ENCODE measurements around the gene SLC14A1. TPM values are rescaled to one million over a fixed set of nuclear protein-coding genes. Genes with fewer than 3 reads are reported as not detected.
"Not testable (repeated sequence)": the region's sequence is repeated elsewhere in the genome, so short reads cannot be mapped to it uniquely, and the experiment has no call there.

The SLC14A1 gene
- polyA plus RNA-seq, 4 donors = 3.4 to 6.8 (median 4.4) TPM

DNA sequence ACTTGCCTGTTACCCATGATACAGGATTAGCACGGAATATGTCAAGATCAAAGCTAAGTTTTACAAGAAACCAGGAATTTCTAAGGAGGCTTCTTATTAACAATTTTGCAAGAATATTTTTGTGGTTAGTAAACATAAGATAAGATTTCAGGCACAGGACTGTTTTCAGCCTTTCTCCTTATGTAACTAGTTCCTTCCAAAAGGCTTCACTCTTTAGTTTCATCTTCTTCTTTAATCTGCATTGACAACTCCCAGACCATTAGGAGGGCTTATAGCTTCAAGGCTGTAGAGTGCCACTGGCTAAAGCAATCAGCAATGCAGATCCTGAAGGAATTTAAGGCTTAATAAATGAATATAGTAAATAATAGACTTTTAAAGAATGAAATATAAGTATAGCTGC is 29.3 kb downstream of the SLC14A1 start:
- DNase-seq (ENCODE audit: low read depth in 4 of 4, low spot score in 2 of 4) = no peak

DNA sequence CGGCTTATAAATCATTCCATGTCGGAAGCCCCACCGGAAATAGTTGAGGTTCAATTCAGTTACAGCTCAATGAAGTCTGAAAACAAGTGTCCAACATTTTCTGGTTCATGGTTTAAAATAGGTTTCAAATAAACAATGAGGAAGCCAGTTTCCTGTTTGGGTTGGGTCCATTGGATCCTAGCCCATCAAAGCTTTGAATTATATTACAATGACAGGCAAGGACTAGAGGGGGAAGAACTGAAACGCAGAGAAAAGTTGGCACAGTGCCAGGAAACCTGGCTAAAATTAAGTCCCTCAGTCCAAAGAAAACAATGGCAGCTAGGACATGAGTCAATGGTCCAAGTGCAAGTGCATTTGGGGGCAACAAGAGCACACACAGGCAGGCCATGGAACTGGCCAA is 32.0 kb downstream of the SLC14A1 start:
- DNase-seq (ENCODE audit: low read depth in 4 of 4, low spot score in 2 of 4) = peak in 1 of 4 donors; percentile 38

DNA sequence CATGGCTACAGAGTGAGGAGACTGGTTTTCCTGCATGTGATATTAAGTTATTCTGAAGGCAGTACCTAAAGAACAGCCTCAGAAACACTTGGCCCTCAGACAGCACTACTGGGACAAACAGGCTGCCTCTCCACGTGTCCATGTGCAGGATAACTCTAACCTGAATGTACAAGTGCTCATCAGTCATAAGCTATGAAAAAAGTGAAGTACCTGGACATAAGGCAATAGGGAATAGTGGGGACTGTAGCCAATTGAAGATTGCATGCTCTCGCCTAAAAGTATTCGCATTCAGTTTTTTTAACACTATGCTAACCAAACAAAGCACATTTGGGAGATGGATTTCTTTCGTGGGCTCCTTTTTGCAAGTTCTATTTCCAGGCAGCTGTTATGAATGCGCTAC is 33.0 kb downstream of the SLC14A1 start:
- no peak for DNase-seq (ENCODE audit: low read depth in 4 of 4, low spot score in 2 of 4)

DNA sequence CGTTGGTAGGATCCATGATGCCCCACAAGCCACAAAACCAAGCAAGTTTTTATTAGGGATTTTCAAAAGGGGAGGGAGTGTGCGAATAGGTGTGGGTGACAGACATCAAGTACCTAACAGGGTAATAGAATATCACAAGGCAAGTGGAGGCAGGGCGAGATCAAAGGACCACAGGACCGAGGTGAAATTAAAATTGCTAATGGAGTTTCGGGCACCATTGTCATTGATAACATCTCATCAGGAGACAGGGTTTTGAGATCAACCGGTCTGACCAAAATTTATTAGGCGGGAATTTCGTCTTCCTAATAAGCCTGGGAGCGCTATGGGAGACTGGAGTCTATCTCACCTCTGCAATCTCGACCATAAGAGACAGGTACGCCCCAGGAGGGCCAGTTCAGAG is 33.7 kb downstream of the SLC14A1 start:
- not testable (repeated sequence) for DNase-seq (ENCODE audit: low read depth in 4 of 4, low spot score in 2 of 4)

DNA sequence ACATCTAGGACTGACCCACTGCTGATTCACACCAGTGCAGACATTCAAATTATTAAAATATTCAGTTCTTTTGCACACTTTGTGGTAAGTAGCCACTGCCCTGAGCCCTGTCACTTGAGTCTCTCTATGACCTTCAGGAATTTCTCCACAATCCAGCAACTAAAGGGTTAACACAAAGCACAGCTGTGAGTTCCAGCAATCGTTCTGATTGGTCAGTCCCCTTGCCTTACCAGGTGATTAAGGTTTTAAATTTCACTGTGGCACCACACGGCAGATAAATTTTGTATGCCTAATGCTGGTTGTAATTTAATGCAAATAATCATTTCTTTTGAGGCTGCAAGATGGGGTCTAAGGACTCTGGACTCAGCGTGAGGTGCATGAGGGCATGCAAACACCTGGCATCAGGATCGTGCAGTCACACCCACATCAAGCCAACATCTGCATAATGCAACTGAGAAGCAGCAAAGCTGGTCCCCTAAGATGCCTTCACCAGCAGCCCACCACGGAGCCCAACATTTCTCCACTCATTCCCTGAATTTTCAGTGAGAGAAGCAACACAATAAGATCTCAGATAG is 36.6 kb downstream of the SLC14A1 start:
- peak in 1 of 4 donors; percentile 24 for DNase-seq (ENCODE audit: low read depth in 4 of 4, low spot score in 2 of 4)

DNA sequence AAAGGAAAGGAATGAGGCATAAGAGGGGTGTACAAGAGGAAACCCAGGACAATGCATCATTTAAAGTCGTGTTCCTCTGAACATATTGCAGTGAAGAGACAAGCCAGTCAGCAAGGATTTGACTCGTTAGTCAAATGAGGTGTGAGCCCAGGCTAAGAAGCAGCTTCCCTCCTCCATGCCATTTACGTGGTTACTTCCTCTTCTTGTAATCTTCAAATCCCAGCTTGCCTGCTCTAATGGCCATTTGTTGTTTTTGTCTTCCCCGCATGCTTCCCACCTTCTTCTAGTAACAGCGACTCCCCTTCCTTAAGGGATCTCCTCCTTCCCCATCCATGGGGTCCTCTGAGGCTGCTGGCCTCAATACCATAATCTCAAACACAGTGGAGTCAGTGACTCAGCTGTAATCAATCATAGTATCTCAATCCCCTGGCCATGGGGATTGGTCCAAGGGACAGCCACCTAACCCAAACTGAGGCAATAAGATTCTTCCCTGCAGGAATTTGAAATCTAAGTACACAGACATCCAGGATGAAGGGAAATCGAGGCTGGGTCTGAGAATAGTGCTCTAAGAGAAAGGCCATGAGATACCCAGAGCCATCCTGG is 37.6 kb downstream of the SLC14A1 start:
- no peak for DNase-seq (ENCODE audit: low read depth in 4 of 4, low spot score in 2 of 4)

DNA sequence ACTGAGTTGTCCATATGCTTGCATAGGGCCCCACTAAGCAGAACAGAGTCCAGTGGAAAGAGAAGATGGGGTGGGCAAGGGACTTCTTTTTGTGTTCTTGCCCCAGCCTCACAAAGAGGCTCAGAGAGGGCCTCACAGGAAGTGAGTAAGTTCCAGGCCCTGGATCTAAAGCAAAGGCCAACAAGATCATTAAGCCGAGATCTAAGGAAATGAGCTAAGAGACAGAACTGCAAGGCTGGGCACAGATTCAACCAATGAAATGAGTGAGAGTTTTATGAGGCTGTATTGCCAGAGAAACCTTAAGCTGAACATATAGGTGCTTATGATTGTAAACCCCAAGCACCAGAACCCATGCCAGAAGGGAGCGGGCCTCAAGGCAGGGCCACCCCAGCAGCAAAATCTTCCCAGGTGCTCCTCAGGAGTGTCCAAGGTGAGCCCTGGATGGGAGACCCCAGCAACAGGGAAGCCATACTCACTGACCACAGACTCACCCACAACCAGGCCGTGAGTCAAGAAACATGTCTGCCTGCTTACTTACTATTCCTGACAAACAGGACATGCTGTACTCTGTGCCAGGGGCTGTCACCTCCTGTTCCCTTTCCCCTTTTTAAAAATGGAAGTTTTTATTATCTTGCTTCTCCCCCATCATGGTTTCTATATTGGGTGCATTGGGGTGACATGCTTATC is 40.2 kb downstream of the SLC14A1 start:
- no peak for DNase-seq (ENCODE audit: low read depth in 4 of 4, low spot score in 2 of 4)

DNA sequence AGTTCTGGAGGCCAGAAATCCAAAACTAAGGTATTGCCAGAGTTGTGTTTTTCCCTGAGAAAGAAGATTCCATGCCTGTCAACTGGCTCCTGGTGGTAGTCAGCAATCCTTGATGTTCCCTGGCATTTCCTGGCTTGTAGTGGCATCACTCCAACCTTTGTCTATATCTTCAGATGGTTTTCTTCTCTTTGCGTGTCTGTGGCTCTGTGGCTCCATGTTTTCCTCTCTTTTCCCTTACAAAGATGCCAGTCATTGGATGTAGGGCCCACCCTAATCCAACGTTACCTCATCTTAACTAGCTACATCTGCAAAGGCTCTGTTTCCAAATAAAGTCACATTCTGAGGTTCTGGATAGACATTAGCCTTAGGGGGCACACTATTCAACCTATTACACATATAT is 41.8 kb downstream of the SLC14A1 start:
- no peak for DNase-seq (ENCODE audit: low read depth in 4 of 4, low spot score in 2 of 4)

DNA sequence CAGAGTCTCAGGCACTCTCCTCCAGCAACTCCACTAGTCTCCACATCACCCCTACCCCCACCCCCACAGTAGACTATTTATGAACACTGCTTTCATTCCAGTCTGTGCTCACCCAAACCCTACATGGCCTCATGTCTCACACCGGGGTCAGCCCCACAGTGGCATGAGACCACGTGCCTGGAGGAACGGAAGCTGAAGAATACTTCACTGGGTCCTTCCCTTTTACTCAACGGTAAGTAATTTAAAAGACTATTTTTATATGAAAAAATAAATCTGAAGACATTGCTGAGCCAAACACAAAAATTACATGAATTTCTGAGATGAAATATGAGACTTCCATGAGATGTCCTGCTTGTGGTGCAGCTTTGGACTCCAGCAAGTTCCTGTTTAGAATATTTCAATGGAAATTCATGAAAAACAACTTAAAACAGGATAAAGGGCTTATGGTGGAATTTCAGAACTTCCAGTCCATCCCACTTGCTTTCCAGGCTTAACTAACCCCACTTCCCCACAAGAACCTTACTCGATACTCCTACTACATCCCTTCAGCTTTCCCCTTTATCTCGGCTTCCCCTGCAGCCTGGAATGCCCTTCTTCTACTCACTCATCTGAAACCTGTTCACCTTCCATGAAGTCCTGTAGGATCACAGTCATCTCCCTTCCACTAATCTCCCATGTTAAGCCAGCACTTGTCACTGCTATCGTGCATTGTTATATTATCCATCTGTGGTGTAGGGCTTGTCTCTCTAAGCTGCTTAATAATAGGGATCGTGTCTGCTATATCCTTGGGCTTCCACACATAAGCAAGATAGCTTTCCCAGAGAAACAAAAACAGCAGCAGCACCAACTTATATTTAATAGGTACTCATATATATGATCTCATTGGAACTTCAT is 47.9 kb downstream of the SLC14A1 start:
- DNase-seq (ENCODE audit: low read depth in 4 of 4, low spot score in 2 of 4) = no peak

DNA sequence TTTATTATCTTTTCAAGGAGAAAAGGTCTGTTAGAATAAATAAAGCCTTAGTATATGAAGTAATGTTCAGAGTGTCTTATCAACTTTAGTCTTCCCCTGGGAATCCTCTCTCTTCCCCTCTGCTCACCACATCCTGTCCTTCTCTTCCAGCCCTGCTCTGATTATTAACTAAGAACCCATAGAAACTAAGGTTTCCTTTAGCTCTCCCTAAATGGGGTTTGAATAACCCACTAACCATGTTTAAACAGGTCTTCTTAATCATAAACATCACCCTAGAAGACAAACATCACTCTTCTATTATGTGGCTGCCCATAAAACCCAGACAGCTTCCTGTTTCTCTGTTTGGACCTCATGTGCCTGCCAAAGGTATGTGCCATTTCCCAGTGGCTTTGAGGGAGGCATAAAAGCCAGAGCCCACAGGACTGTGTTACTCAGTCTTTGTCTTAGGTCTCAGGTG is 50.1 kb downstream of the SLC14A1 start:
- no peak for DNase-seq (ENCODE audit: low read depth in 4 of 4, low spot score in 2 of 4)

DNA sequence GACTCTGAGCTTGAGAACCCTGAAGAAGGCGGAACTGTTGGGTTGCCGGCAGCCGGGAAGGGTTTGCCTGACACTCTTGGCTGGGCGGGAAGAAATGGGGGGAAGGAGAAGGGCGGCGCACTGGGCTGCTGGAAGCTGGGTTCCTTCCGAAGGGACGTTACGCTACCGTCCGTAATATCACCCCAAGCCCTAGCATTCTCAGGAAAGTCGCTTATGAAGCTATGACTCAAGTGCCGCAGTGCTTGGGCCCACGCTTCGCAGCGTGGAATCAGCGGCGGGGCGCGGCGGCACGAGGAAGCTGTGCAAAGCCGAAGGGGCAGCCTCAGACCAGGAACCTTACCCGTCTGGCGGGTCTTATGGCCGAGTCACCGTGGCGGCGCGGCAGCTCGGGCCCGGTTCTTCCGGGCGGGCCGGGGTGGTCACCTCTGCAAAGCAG is 51.3 kb downstream of the SLC14A1 start:
- DNase-seq (ENCODE audit: low read depth in 4 of 4, low spot score in 2 of 4) = peak in 3 of 4 donors; percentile 62 to 78 (median 69)

DNA sequence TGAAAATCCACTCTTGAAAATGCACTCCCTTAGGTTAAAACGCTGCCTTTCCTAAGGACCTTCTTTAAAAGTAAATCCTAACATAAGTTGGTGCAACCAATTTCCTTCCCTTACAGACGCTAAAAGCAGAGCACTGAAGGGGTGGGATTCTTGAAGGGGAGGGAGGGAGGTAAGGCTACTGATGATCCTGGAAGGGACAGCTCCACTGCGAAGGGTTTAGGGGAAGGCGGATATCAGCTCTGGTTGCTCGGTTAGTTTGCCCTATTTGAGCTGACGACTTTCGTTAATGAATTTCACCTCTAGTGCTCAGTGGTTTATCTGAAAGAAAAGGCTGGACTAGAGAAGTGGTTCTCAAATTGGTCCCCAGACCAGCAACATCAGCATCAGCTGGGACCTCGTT is 51.8 kb downstream of the SLC14A1 start:
- peak in 1 of 4 donors; percentile 23 for DNase-seq (ENCODE audit: low read depth in 4 of 4, low spot score in 2 of 4)

DNA sequence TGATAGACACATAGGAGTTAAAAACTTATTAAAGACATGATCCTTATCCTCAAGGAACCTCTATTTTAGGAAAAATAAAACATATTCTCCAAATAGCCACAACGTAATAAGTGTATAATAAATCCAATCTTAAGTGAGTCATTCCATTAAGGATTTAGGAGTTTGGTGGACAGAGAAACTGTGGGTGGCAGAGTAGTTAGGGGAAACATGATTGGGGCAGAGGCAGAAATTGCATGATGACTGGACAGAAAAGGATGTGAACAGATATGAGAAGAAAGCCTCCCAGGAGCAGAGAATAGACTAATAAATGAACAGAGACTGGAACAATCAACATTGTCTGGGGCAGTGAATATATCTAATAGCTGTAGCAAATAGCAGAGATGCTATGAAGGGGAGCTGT is 53.4 kb downstream of the SLC14A1 start:
- no peak for DNase-seq (ENCODE audit: low read depth in 4 of 4, low spot score in 2 of 4)

DNA sequence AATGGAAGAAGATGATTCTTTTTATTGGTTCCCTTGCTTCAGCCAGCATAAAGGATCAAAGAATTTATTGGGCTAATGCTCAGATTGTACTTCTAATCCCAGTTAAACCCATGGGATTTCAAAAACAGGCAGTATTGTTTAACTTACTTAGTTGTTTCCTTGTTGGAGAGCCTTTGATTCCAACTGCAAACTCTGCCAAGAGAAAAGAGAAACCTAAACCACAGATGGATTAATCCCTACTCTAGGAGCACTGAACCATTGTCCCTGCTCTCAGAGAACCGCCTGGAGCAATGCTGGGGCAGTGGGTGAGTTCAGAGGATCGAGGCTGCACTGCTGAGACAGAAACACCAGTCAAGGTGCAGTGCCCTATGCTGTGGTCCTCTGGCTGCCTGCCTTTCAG is 56.6 kb downstream of the SLC14A1 start:
- DNase-seq (ENCODE audit: low read depth in 4 of 4, low spot score in 2 of 4) = no peak

DNA sequence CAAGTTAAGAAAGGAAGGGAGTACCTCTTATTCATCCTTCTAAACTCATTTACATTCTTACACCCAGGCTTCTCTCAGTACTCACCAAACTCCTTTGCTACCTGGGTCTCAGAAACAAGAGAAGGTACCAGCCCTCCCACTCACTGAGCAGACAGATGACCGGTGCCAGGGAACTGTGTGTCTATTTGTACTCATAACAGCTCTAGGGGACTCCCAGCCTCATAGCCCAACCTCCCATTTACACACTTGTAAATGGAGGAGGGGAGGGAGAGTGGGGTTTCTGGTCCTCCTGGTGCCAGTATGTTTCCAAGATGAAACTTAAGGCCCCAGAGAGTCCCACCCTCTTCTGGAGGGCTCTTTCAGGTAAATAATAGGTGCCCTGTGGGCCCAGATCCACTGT is 58.7 kb downstream of the SLC14A1 start:
- DNase-seq (ENCODE audit: low read depth in 4 of 4, low spot score in 2 of 4) = no peak

DNA sequence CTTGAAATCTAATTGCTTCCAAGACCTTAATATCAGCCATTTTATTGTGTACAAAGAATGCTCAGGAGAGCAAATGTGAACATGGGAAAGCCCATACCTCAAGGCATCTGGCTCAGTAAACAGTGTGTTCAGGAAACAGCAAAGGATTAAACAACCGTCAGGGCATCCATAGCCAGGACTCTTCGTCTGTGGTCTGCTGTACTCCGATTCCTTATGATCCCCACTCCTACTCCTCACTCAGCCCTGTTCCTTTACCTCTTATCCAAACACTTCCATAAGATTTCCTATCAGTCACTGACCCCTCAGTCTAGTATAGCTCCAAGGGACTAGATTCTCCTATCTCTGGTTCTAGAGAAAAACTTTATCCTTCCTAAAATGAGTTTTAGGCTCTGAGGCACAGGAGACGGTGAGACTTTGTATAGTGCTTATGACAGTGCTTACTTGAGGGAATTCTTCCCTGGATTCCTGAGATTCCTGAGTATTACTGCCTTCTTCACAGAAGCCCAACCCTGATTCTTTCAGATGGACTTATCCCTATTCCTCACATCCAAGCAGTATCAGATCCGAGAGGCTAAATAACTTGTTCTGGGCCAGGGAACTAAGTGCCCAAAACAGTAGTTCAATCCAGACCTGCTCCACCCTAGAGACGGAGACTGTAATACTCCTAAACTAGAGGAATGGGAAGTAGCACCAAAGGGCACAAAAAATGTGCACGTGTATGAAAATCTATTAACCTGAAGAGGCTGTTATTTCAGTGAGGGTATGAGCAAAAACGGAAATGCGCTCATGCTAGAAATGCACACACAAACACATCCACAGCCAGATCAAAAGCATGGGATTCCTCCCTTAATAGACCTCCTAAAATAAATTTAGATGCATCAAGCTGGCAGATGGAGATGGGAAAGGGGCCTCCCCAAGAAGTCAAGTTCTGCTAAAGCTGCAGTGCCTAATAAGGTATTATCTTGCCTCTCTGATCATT is 59.4 kb downstream of the SLC14A1 start:
- no peak for DNase-seq (ENCODE audit: low read depth in 4 of 4, low spot score in 2 of 4)

DNA sequence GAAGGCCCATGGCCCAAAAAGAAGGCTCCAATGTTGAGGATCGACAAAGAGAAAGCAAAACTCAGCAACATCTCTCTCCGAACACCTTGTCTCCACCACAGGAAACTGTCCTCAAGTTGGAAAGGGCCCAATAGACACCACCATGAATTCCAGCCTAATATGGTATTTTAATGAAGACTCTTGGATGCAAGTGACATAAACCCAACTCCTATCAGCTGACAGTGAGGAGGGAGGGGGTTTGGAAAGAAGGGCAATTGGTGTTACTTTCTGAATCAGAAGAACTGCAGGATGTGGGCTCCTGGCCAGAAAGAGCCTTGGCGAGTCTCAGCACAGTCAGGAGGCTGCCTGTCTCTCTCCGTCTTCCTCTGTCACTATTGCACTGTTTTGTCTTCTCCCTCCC is 61.2 kb downstream of the SLC14A1 start:
- DNase-seq (ENCODE audit: low read depth in 4 of 4, low spot score in 2 of 4) = no peak

DNA sequence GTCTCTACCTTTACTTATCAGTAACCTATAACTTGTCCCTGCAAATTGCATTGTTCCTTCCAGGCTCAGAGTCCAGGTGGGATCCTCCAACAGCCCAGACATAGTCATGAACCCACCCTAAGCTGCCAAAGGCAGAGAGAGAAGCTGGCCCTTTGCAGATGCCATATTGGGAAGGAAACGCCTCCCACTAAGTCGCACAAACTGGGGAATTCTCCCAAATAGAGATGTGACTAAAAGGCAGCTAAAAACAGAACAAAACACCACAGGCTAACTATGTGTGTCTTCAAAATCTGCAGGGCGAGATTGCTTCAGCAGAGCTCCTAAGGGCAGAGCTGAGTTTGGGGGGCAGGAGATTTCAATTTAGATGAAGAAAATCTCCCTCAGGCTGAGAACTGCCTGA is 63.0 kb downstream of the SLC14A1 start:
- DNase-seq (ENCODE audit: low read depth in 4 of 4, low spot score in 2 of 4) = no peak

DNA sequence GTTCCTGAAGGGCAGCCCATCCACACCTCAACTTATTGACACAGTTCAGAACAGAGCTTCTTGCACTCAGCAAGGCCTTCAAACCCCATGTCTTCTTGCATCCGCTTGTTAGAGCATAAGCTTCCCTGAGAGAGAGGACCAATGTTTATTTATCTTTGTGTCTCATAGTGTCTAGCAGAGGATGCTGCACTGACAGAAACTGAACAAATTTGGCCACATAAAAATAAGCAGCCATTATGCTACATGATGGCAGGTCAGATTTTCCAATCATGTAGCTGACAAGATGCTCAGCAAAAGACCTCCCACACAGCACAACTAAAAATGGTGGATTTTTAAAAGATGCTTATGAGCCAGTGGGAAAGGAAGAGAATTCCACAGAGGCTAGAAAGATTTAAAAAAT is 63.4 kb downstream of the SLC14A1 start:
- no peak for DNase-seq (ENCODE audit: low read depth in 4 of 4, low spot score in 2 of 4)

DNA sequence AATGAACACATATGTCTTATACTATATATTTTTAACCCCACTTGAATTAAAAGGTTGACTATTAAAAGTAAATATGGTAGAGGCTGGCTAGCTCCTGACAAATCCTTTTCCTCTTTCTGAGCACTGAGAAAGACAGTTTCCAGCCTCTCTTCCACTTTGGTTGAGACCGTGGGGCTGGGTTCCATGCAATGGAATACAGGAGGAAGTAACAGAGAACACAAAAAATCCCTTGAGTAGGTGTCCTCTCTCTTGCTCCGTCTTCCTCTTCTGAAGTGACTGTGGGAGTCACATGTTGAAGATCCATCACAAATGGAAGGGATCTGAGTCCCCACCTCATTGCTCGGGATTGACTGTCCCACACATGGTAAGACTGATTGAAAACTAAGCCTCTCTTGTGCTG is 64.9 kb downstream of the SLC14A1 start:
- DNase-seq (ENCODE audit: low read depth in 4 of 4, low spot score in 2 of 4) = no peak
